ENCODE results near the gene FOXRED2. TPM values are rescaled to one million over a fixed set of nuclear protein-coding genes. Genes with fewer than 3 reads are reported as not detected.

The FOXRED2 gene
- total and polyA plus RNA-seq, 2 donors (not counting 1 experiment from before 2014, with no cell fraction given), result 0.86 to 7.4 TPM

DNA sequence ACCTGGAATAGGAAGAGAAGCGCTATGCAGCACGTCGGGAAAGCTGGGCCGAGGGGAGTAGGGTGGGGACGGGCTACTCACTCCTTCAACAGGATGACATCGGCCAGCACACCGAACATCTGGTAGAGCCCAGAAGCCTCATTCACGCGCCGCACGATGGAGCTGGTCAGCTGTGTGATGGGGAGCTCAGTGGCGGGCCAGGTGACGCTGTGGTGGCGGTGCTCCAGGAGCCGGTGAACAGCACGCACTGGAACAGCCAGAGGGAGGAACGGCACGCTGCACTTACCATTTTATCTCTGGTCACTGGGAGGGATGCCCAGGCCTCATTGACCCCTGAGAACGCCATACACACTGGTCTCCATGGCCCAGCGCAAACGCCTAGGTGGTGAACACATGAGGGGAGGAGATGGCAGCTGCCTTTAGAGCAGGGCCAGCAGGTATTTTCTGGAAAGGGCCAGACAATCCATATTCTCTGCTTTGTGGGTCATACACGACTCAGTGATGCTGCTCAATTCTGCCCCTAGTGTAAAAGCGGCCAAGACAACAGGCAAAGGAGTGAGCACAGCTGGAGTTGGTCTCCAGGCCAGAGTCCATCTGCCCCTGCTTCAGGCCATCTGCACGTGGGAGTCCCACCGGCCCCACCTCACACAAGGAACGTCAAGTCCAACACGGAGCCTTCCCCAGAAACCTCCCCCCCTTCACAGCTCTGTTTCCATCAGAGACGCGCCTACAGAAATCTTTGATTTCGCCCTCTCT, 8.8 kb downstream of the FOXRED2 start:
- Histone ChIP-seq H3K9me3 (ENCODE audit: control extremely low read depth in 1 of 3, control insufficient read depth in 2 of 3, insufficient read depth in 1 of 3, low read length in 2 of 3) (no peaks in the 10 kb centered on the region), H3K79me2 (ENCODE audit: control insufficient read depth, insufficient read depth, low read length) (no peaks in the 10 kb centered on the region), H2AFZ (ENCODE audit: insufficient read depth, low read depth, low read length, poor library complexity, severe bottlenecking) (no peak overlapping the region), H3K4me3 (ENCODE audit: control extremely low read depth in 1 of 5, extremely low read depth in 1 of 5, insufficient read depth in 1 of 5, low read depth in 2 of 5, low read length in 4 of 5) (no peak overlapping the region), H3K27ac (ENCODE audit: low read length in 2 of 2) (no peak overlapping the region), H4K20me1 (ENCODE audit: control insufficient read depth, insufficient read depth, low read length, poor library complexity, severe bottlenecking) (no peaks in the 10 kb centered on the region), H3K9ac (ENCODE audit: low read length) (no peak overlapping the region), H3K4me1 (ENCODE audit: control insufficient read depth in 2 of 2, insufficient read depth in 2 of 2, low read length in 2 of 2) (peaks cover 7 to 14% of the 10 kb centered on the region in 2 donors), H3K36me3 (replicated peaks in 1 of 2; ENCODE audit: control extremely low read depth in 1 of 2, control insufficient read depth in 1 of 2, extremely low read depth in 1 of 2, insufficient read depth in 2 of 2, low read length in 1 of 2) (no peaks in the 10 kb centered on the region), H3K27me3 (replicated peaks in 1 of 4; ENCODE audit: control extremely low read depth in 1 of 4, control insufficient read depth in 3 of 4, insufficient read depth in 4 of 4, low read length in 3 of 4) (no peaks in the 10 kb centered on the region), H3K4me2 (replicated peaks; ENCODE audit: low read depth, low read length, poor library complexity, severe bottlenecking) (no peak overlapping the region)
- Mint-ChIP-seq H3K9me3 (ENCODE audit: insufficient read depth) (no peaks in the 10 kb centered on the region), H3K27ac (no peak overlapping the region), H3K27me3 (no peaks in the 10 kb centered on the region), H3K4me1 (peaks cover 11% of the 10 kb centered on the region), H3K4me3 (no peak overlapping the region)
- TF ChIP-seq, protein P1, sequence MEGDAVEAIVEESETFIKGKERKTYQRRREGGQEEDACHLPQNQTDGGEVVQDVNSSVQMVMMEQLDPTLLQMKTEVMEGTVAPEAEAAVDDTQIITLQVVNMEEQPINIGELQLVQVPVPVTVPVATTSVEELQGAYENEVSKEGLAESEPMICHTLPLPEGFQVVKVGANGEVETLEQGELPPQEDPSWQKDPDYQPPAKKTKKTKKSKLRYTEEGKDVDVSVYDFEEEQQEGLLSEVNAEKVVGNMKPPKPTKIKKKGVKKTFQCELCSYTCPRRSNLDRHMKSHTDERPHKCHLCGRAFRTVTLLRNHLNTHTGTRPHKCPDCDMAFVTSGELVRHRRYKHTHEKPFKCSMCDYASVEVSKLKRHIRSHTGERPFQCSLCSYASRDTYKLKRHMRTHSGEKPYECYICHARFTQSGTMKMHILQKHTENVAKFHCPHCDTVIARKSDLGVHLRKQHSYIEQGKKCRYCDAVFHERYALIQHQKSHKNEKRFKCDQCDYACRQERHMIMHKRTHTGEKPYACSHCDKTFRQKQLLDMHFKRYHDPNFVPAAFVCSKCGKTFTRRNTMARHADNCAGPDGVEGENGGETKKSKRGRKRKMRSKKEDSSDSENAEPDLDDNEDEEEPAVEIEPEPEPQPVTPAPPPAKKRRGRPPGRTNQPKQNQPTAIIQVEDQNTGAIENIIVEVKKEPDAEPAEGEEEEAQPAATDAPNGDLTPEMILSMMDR (IDR thresholded peaks at IDR 0.05), result no peak
- TF ChIP-seq EZH2 (IDR thresholded peaks at IDR 0.05; ENCODE audit: borderline replicate concordance, insufficient read depth, low read depth, low read length, poor library complexity, severe bottlenecking), result no peak
- ChIA-PET POLR2A (no interaction called here), CTCF (interaction anchor here (5.2 kb wide), 1 partner anchor 12 kb away, joined by 16 read pairs; no protein-coding TSS in a partner anchor)
- intact Hi-C loops (cut with micrococcal nuclease), result no loop called here
- WGBS (ENCODE audit: insufficient coverage), result 95% methylated on average over 20 of the region's 30 CpGs
- ATAC-seq (ENCODE audit: low read depth) (no peak), DNase-seq (no peak)

DNA sequence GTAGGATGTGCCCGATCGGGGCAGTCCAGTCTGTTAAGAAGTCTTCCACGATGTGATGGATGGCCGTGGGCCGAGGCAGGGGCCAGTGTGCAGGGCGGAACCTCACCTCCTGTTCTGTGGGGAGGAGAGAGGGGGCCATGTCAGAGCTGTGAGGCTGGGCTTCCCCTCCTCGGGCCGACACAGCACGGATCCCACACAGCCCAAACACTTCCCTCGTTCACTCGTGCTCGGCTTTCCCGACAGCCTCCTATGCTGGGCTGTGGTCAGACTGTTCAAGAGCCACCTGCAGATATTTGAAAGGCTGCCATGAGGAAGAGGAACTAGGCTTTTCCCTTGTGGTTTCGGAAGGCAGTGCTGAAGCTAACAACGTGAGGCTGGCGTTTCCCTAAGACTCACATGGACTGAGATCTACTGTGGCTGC, 13.1 kb downstream of the FOXRED2 start:
- Histone ChIP-seq H3K9ac (ENCODE audit: low read length) (peak overlapping the region; percentile 47), H4K20me1 (ENCODE audit: control insufficient read depth, insufficient read depth, low read length, poor library complexity, severe bottlenecking) (no peaks in the 10 kb centered on the region), H3K27ac (ENCODE audit: low read length in 2 of 2) (peak overlapping the region; percentile 34 to 72), H3K27me3 (replicated peaks in 1 of 4; ENCODE audit: control extremely low read depth in 1 of 4, control insufficient read depth in 3 of 4, insufficient read depth in 4 of 4, low read length in 3 of 4) (no peaks in the 10 kb centered on the region), H3K4me2 (replicated peaks; ENCODE audit: low read depth, low read length, poor library complexity, severe bottlenecking) (peak overlapping the region; percentile 73), H3K79me2 (ENCODE audit: control insufficient read depth, insufficient read depth, low read length) (no peaks in the 10 kb centered on the region), H3K36me3 (replicated peaks in 1 of 2; ENCODE audit: control extremely low read depth in 1 of 2, control insufficient read depth in 1 of 2, extremely low read depth in 1 of 2, insufficient read depth in 2 of 2, low read length in 1 of 2) (no peaks in the 10 kb centered on the region), H2AFZ (ENCODE audit: insufficient read depth, low read depth, low read length, poor library complexity, severe bottlenecking) (peak overlapping the region; percentile 25), H3K9me3 (ENCODE audit: control extremely low read depth in 1 of 3, control insufficient read depth in 2 of 3, insufficient read depth in 1 of 3, low read length in 2 of 3) (no peaks in the 10 kb centered on the region), H3K4me3 (ENCODE audit: control extremely low read depth in 1 of 5, extremely low read depth in 1 of 5, insufficient read depth in 1 of 5, low read depth in 2 of 5, low read length in 4 of 5) (peak overlapping the region in 3 of 5 experiments; percentile 11 to 42 (median 26)), H3K4me1 (ENCODE audit: control insufficient read depth in 2 of 2, insufficient read depth in 2 of 2, low read length in 2 of 2) (peaks cover 27 to 35% of the 10 kb centered on the region in 2 donors)
- Mint-ChIP-seq H3K4me3 (peak overlapping the region; percentile 62), H3K27me3 (no peaks in the 10 kb centered on the region), H3K9me3 (ENCODE audit: insufficient read depth) (no peaks in the 10 kb centered on the region), H3K27ac (peak overlapping the region; percentile 81), H3K4me1 (peaks cover 24% of the 10 kb centered on the region)
- TF ChIP-seq EZH2 (IDR thresholded peaks at IDR 0.05; ENCODE audit: borderline replicate concordance, insufficient read depth, low read depth, low read length, poor library complexity, severe bottlenecking), result no peak
- TF ChIP-seq, protein P1 (IDR thresholded peaks at IDR 0.05), result no peak
- 3% methylated on average over 12 of the region's 16 CpGs for WGBS (ENCODE audit: insufficient coverage)
- CTCF ChIA-PET, result interaction anchor here (1.3 to 29.7 kb wide), 6 partner anchors 10 to 311 kb away, joined by 3 to 607 read pairs (median 5); partner anchors contain the start of gene FOXRED2
- POLR2A ChIA-PET, result interaction anchor here (0.6 to 2.4 kb wide), 4 partner anchors 12 to 216 kb away, joined by 3 to 12 read pairs (median 4); partner anchors contain the start of genes FOXRED2 and TXN2
- peak; percentile 92 for DNase-seq
- intact Hi-C loops (cut with micrococcal nuclease), result no loop called here
- peak; percentile 88 for ATAC-seq (ENCODE audit: low read depth)

Measured in B cell (primary cell).